Gastrocnemius medialis (tissue), 4 donors: ENCODE measurements around the gene PAPOLA. TPM values are rescaled to one million over a fixed set of nuclear protein-coding genes. Genes with fewer than 3 reads are reported as not detected.

ENCODE experiments used
- ATAC-seq, 2 donors: fragments of 150-250 bp; one replicate each; pipeline ENCODE4 v1.9.1; 2016
- DNase-seq, 2 donors: peaks; one replicate each; pipeline ENCODE4 v3.0.0-alpha.2; 2019
- H3K27ac ChIP-seq, 4 donors: fragments of 200-600 bp; sonication (generic); 1 replicate in 1 of 4; 2 replicates in 3 of 4; pipeline ENCODE4 v1.5.1; 2016 to 2018; ENCODE audit warnings: mild to moderate bottlenecking in 2 of 4, moderate library complexity in 1 of 4
- H3K27me3 ChIP-seq, 3 donors: fragments of 200-600 bp; sonication (generic) in 2 of 3; 1 replicate in 1 of 3; 2 replicates in 2 of 3; pipeline versions ENCODE4 v1.5.1 to v1.6.0; 2016 to 2019; ENCODE audit warnings: mild to moderate bottlenecking in 1 of 3, moderate library complexity in 1 of 3
- H3K36me3 ChIP-seq, 2 donors: fragments of 200-600 bp; sonication (generic) in 1 of 2; one replicate each; pipeline ENCODE4 v1.5.1; 2017 to 2018
- H3K4me1 ChIP-seq, 2 donors: fragments of 200-600 bp; sonication (generic) in 1 of 2; one replicate each; pipeline ENCODE4 v1.5.1; 2016 to 2017; ENCODE audit warnings: mild to moderate bottlenecking in 2 of 2
- H3K4me3 ChIP-seq, 4 donors: fragments of 200-600 bp; sonication (generic) in 3 of 4; 1 replicate in 1 of 4; 2 replicates in 3 of 4; pipeline ENCODE4 v1.5.1; 2016 to 2019; ENCODE audit warnings: mild to moderate bottlenecking in 2 of 4
- H3K9me3 ChIP-seq, 3 donors: fragments of 200-600 bp; sonication (generic) in 2 of 3; 1 replicate in 1 of 3; 2 replicates in 2 of 3; pipeline ENCODE4 v1.5.1; 2016 to 2019
- CTCF ChIP-seq, 5 experiments: fragments of 450-650 bp in 3 of 5; fragments of 200-600 bp in 2 of 5; sonication (generic) in 2 of 5; IDR thresholded peaks in 4 of 5; conservative IDR thresholded peaks in 1 of 5; 1 replicate in 4 of 5; 2 replicates in 1 of 5; pipeline ENCODE4 v1.5.1; 2016 to 2019; ENCODE audit warnings: antibody characterized with exemption in 5 of 5, mild to moderate bottlenecking in 3 of 5, moderate library complexity in 3 of 5
- POLR2A ChIP-seq, 2 donors: fragments of 450-650 bp; IDR thresholded peaks; one replicate each; pipeline ENCODE4 v1.6.1; 2017; ENCODE audit warnings: antibody characterized with exemption in 2 of 2, mild to moderate bottlenecking in 2 of 2, moderate library complexity in 2 of 2
- in situ Hi-C, 4 donors: fragments of 200-750 bp; cut with MboI; loops; one replicate each; pipeline versions ENCODE4 v1.15.0 to v1.8.0; 2017; ENCODE audit warnings: low sequenced_read_pairs in 4 of 4
- intact Hi-C: fragments of 100-400 bp; cut with DNase I; formaldehyde crosslinking; loops from one replicate; pipeline ENCODE4 v1.15.1; 2023; ENCODE audit warnings: low total_unique reads
- total RNA-seq, 4 donors: library from RNA; depleted of rRNA; stranded (reverse); fragments of >200 nt; gene quantifications; one replicate each; pipeline versions ENCODE4 v1.1.0 to v1.2.3, GENCODE V29; 2016

The PAPOLA gene
- total RNA-seq, 4 donors from 2014 or later, result 41.5 to 66.4 (median 50.7) TPM

- in situ Hi-C loops (no loop called here), intact Hi-C loops (no loop called here)
- Histone ChIP-seq H3K9me3 (no peaks in the 10 kb centered on the region), H3K27ac (no peak overlapping the region), H3K4me1 (peaks cover 6 to 14% of the 10 kb centered on the region in 2 donors), H3K4me3 (no peak overlapping the region), H3K27me3 (no peaks in the 10 kb centered on the region), H3K36me3 (peaks cover 0 to 17% of the 10 kb centered on the region in 2 donors)
- ATAC-seq (no peak), DNase-seq (no peak)
- TF ChIP-seq POLR2A (IDR thresholded peaks at IDR 0.05) (no peak), CTCF (IDR thresholded peaks at IDR 0.05 in 4 of 5, conservative IDR thresholded peaks at IDR 0.05 in 1 of 5) (no peak)
Measured at GRCh38 chr14:96519970-96520369, 17.8 kb downstream of the PAPOLA start.

GRCh38 chr14:96525452-96525851, 23.3 kb downstream of the PAPOLA start:
- Histone ChIP-seq H3K27me3 (no peaks in the 10 kb centered on the region), H3K4me3 (no peak overlapping the region), H3K27ac (no peak overlapping the region), H3K4me1 (no peaks in the 10 kb centered on the region), H3K9me3 (no peaks in the 10 kb centered on the region), H3K36me3 (peaks cover 0 to 49% of the 10 kb centered on the region in 2 donors)
- ATAC-seq (no peak), DNase-seq (no peak)
- in situ Hi-C loops, result loop anchor here in 1 of 4 donors (25.0 kb wide), 1 partner anchor 213 kb away; no protein-coding TSS in a partner anchor
- intact Hi-C loops, result no loop called here
- TF ChIP-seq CTCF (IDR thresholded peaks at IDR 0.05 in 4 of 5, conservative IDR thresholded peaks at IDR 0.05 in 1 of 5), result no peak
- no peak for TF ChIP-seq POLR2A (IDR thresholded peaks at IDR 0.05)

- H3K36me3 ChIP-seq, result peaks cover 0 to 65% of the 10 kb centered on the region in 2 donors
- H3K27ac ChIP-seq, result no peak overlapping the region
- ATAC-seq, result no peak
- intact Hi-C loops (no loop called here), in situ Hi-C loops (loop anchor here in 1 of 4 donors (25.0 kb wide), 1 partner anchor 220 kb away; no protein-coding TSS in a partner anchor)
- no peak for DNase-seq
- no peaks in the 10 kb centered on the region for H3K4me1 ChIP-seq
- H3K4me3 ChIP-seq, result no peak overlapping the region
- H3K9me3 ChIP-seq, result no peaks in the 10 kb centered on the region
- no peaks in the 10 kb centered on the region for H3K27me3 ChIP-seq
- no peak for TF ChIP-seq CTCF (IDR thresholded peaks at IDR 0.05 in 4 of 5, conservative IDR thresholded peaks at IDR 0.05 in 1 of 5)
- TF ChIP-seq POLR2A (IDR thresholded peaks at IDR 0.05), result no peak
Measured at GRCh38 chr14:96532632-96533031, 30.4 kb downstream of the PAPOLA start.

GRCh38 chr14:96536807-96537206, 34.6 kb downstream of the PAPOLA start:
- H3K36me3 ChIP-seq, result peaks cover 0 to 43% of the 10 kb centered on the region in 2 donors
- DNase-seq (no peak), ATAC-seq (no peak)
- H3K27me3 ChIP-seq, result no peaks in the 10 kb centered on the region
- H3K4me1 ChIP-seq, result no peaks in the 10 kb centered on the region
- H3K4me3 ChIP-seq, result no peak overlapping the region
- no peak overlapping the region for H3K27ac ChIP-seq
- H3K9me3 ChIP-seq, result no peaks in the 10 kb centered on the region
- in situ Hi-C loops (loop anchor here in 1 of 4 donors (25.0 kb wide), 1 partner anchor 225 kb away; no protein-coding TSS in a partner anchor), intact Hi-C loops (no loop called here)
- TF ChIP-seq POLR2A (IDR thresholded peaks at IDR 0.05), result no peak
- TF ChIP-seq CTCF (IDR thresholded peaks at IDR 0.05 in 4 of 5, conservative IDR thresholded peaks at IDR 0.05 in 1 of 5), result no peak
